Renal cortical epithelial cell (primary cell): Measurements from ENCODE around the gene COL24A1. TPM values are rescaled to one million over a fixed set of nuclear protein-coding genes. Genes with fewer than 3 reads are reported as not detected.
"Not testable (repeated sequence)": the region's sequence is repeated elsewhere in the genome, so short reads cannot be mapped to it uniquely, and the experiment has no call there.

Source experiments
- DNase-seq: peaks from one replicate; pipeline ENCODE4 v3.0.0-alpha.2; 2011; ENCODE audit warnings: low read depth
- total RNA-seq: library from RNA; depleted of rRNA; stranded (reverse); fragments of >200 nt; gene quantifications from 2 replicates; pipeline ENCODE4 v1.2.3, GENCODE V29; 2014

The COL24A1 gene
- total RNA-seq, 1 donor from 2014 or later: 0.20 TPM

DNA sequence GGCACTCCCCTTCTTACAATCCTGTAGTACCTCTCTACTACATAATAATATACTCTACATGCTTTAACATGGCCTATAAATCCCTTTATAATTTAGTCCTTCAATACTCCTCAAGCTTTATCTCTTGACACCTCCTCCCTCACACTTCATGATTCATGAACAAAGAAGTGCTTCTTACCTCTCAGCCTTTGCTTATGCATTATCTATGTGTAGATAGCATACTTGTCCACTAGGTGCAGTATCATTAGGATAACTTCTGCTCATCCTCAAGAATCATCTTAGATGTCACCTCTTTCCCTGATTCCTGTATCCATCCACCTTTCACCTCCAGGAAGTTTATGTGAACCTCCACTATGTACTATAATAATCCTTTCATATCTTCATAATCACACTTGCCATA, 74.4 kb downstream of the COL24A1 start:
- peak; percentile 13 for DNase-seq

DNA sequence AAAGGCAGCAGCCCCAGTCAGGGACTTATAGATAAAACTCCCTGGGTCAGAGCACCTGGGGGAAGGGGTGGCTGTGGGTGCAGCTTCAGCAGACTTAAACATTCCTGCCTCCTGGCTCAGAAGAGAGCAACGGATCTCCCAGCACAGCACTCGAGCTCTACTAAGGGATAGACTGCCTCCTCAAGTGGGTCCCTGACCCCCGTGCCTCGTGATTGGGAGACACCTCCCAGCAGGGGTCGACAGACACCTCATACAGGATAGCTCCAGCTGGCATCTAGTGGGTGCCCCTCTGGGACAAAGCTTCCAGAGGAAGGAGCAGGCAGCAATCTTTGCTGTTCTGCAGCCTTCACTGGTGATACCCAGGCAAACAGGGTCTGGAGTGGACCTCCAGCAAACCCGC, 84.1 kb downstream of the COL24A1 start:
- not testable (repeated sequence) for DNase-seq

GRCh38 chr1:86071870-86072269, 84.7 kb downstream of the COL24A1 start:
- not testable (repeated sequence) for DNase-seq

- no peak for DNase-seq
These were observed 86.8 kb downstream of the COL24A1 start for GRCh38 chr1:86069757-86070145.

- DNase-seq: no peak
These were observed 87.5 kb downstream of the COL24A1 start for GRCh38 chr1:86068841-86069756.

DNA sequence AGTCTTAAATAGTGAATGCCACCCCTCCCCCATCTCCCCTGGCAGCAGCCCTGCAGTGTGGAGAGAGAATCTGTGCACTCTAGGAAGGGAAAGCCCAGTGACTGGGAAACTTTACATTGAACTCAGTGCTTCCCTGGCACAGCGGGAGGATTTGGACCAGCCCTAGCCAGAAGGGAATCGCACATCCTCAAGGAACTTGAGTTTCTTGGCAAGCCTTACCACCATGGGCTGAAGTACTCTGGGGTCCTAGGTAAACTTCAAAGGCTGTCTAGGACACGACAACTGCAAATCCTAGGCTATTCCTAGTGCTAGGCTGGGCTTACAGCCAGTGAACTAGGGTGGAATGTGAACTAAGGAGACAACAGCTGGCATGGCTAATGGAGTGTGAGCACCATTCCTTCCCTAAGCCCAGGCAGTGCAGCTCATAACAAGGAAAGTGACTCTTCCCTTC, 88.3 kb downstream of the COL24A1 start:
- no peak for DNase-seq

DNA sequence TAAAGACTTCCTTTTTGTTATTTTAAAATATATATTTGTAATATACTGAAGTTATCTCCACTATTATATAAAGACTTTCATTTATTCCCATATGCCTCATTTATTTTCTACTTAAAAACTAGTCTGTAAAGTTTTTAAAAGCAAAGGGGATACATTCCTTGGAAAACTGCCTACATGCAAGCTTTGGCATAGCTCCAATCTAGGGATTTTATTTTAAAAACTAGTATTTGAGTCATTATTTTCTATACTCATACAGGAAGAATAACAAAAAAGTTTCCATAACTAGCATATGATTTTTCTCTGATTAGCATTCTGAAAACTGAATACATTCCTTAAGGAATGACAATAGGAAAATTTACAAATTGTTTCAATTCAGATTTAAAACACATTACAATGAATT, 88.9 kb downstream of the COL24A1 start:
- no peak for DNase-seq

GRCh38 chr1:86064899-86065298, 91.7 kb downstream of the COL24A1 start:
- DNase-seq: no peak

DNA sequence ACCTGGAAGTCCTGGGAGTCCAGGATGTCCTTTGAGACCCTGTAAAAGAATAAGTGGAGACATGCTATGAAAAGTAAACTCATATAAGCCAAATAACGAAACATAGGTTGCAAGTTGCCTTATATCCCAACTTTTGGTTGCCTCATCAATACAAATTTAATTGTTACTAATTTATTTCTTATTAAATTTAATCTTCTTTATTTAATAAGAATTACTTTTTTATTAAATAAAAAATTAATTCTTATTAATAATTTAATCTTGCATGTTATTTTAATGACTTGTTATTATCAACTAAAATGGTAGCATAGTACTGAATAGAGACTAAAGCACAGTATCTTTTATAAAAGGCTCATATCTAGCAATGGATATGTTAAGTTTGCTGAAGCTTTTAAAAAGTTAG, 92.9 kb downstream of the COL24A1 start:
- DNase-seq: no peak

- no peak for DNase-seq
These were observed 94.1 kb downstream of the COL24A1 start for GRCh38 chr1:86062453-86062852.

DNA sequence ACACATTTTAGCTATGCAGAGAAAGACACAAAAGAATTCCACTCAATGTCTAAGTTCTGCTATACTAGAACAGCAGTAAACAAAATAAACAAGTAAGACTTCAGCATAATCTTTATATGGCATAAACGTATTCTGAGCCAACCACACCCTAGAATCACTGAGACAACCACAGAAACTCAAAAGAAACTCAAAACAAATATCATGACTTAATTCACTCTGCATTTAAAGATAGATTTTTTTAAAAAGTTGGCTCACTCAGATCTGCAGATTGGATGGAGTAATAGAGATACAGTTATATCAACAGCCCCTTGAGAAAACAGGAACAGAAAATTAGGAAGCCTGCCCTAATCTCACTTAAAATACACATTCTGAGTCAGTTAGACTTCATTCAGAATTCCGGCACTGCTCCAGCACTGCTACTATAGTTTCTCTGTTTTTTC, 95.0 kb downstream of the COL24A1 start:
- no peak for DNase-seq

- no peak for DNase-seq
These were observed 102.2 kb downstream of the COL24A1 start for GRCh38 chr1:86054396-86054795.

DNA sequence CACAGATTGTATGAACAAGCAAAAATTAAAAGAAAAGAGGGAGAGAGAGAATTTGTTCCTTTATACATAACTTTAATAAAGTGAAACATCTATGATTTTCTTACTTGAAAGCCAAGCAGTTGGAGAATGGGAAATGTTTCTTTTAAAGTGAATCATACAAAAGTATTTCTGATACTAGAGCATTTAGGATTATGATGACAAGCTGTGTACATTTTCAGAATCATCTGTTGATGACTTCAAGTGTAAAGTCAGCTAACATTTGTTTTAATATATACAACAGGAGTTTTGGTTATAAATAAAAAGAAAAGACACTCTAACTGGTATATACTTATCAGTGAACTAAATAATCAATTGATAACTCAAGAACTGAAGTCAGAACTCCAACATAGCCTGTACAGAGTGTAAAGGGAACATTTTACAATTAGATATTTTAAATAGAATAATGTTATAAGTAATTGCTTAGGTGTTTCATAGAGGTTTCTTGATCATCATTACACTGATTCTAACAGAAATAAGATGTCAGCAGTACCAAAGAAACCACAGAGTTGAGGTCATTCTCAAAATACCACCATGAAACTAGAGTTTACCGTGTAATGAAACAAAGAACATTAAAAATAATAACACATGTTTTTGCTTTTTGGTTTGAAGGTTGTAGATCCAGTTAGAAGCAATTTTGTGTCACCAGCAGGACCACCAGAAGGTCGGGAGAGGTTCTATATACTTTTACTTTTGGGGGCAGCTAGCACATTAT, 103.4 kb downstream of the COL24A1 start:
- DNase-seq: no peak

GRCh38 chr1:86035101-86035500, 121.5 kb downstream of the COL24A1 start:
- DNase-seq: no peak

GRCh38 chr1:86030180-86030579, 126.4 kb downstream of the COL24A1 start:
- DNase-seq: no peak

GRCh38 chr1:86018283-86018923, 138.2 kb downstream of the COL24A1 start:
- peak; percentile 23 for DNase-seq

DNA sequence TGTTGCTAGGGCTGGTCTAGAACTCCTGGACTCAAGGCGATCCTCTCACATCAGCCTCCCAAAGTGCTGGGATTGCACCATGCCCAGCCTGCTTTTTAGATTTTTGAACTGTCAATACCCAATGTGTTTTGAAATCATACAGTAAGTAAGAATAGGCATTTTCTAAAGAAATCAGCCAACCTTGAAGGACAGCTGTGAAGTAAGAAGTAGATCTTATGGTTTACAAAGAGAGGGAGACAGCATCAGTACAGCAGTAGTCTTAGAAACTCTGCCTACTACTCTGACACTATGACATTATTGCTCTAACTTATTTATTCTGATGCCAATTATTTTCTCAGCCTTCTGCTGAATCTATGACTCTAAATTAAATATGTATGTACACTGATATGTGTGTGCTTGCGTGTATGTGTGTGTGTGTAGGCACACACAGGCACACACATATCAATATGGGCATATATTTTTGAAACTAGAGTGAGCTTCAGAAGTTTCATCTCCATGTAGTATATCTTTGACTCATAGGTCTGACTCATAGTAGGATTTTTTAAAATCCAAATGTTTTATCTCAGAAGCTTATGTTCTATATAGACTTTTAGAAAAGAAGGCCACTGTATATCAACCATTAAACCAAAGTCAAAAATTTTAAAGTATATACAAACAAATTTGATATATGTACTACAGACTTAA, 140.4 kb downstream of the COL24A1 start:
- DNase-seq: no peak

- DNase-seq: no peak
These were observed 141.2 kb downstream of the COL24A1 start for GRCh38 chr1:86015375-86015774.

DNA sequence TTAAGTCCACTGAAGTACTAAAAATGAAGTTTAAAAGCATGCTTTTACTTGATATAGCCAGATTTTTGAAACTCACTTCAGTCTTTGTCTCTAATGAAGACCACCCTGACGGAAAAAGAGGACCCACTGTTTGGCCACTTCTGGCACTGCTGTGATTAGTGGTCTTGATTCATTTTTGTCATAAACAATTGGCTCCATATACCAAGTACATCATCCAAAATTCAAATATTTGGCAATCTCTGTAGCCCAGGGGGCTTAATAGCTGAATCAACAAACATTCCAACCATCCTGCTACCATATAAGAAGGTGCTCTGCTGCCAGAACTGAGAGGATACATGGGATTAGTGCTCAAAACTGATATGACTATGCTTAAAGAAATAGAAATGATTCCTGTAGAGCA, 156.0 kb downstream of the COL24A1 start:
- DNase-seq: no peak

GRCh38 chr1:85998105-85998855, 158.3 kb downstream of the COL24A1 start:
- no peak for DNase-seq

GRCh38 chr1:85992791-85993190, 163.8 kb downstream of the COL24A1 start:
- peak; percentile 49 for DNase-seq
